ENCODE results near the gene CACNA2D3.

DNA sequence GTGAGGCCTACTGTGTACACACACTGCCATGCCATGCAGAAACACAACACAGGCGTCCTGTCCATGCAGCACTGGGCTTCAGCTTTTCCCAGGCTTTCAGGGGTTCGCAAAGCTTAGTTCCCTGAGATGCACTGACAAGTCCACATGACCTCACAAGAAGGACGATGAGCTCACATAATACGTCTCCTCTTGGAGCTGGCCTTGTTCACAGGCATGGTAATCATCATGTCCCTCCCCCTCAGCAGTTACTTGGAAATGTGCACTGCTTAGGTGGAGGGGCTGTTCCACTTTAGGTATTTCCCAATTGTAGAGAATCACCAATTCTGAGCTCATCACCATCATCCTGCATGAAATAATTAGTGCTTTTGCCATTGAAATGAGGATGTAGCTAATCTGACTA lies 496.7 kb downstream of the CACNA2D3 start:
- no peak for TF ChIP-seq POLR2AphosphoS5 (IDR thresholded peaks at IDR 0.05; ENCODE audit: borderline replicate concordance, low read depth, low read length)
- no peak for TF ChIP-seq EZH2 (IDR thresholded peaks at IDR 0.05)
- TF ChIP-seq FOXP2 (optimal IDR thresholded peaks at IDR 0.05; ENCODE audit: control extremely low read depth, extremely low read length, insufficient read depth) = no peak
